RWPE1 (cell line): Measurements from ENCODE around the gene MUL1.
A peak's percentile ranks its signal among the peaks of the same experiment; 100 is the strongest.
"Not testable (repeated sequence)": the region's sequence is repeated elsewhere in the genome, so short reads cannot be mapped to it uniquely, and the experiment has no call there.

ENCODE experiments used
- CTCF ChIA-PET: fragments of 350-600 bp; sonication (Branson Sonifier 250); formaldehyde crosslinking; extraction: SDS; loops from one replicate; lab custom pipeline; 2021; lab: Yijun Ruan, JAX
- POLR2A ChIA-PET: fragments of 400-600 bp; formaldehyde crosslinking; extraction: SDS; loops from one replicate; lab custom pipeline; 2020; ENCODE audit warnings: antibody characterized with exemption; ENCODE audit not compliant: low non-redundant PET; lab: Yijun Ruan, JAX
- DNase-seq: peaks from one replicate; pipeline ENCODE4 v3.0.0; 2012; ENCODE audit warnings: low spot score
- H3K27ac ChIP-seq: fragments of 450-650 bp; 2 replicates; pipeline ENCODE4 v1.5.1; 2017
- TF ChIP-seq, protein P1 (sequence below): fragments of 450-650 bp; conservative IDR thresholded peaks from 2 replicates; pipeline ENCODE4 v1.5.1; 2017; ENCODE audit warnings: low read depth, mild to moderate bottlenecking

MUL1 gene

DNA sequence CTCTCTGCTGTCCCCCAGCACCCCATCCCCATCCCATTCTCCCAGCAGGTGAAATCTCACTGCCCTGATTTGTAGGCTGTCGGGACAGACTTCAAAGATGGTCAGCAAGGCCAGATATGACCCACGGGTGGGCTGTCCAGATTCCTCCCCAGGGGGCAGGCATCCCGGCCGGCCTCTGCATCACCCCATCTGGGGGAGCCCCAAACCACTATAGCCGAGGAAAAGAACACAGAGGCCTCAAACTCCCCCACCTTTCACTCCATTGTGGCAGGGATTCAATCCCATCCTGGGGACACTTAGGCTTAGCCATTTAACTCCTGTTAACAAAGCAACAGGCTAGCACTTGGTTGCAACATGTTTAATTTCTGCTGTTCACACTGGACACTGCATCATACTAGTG is 8.8 kb downstream of the MUL1 start:
- CTCF ChIA-PET, result no interaction called here
- H3K27ac ChIP-seq, result peak overlapping the region; percentile 33
- TF ChIP-seq, protein P1, sequence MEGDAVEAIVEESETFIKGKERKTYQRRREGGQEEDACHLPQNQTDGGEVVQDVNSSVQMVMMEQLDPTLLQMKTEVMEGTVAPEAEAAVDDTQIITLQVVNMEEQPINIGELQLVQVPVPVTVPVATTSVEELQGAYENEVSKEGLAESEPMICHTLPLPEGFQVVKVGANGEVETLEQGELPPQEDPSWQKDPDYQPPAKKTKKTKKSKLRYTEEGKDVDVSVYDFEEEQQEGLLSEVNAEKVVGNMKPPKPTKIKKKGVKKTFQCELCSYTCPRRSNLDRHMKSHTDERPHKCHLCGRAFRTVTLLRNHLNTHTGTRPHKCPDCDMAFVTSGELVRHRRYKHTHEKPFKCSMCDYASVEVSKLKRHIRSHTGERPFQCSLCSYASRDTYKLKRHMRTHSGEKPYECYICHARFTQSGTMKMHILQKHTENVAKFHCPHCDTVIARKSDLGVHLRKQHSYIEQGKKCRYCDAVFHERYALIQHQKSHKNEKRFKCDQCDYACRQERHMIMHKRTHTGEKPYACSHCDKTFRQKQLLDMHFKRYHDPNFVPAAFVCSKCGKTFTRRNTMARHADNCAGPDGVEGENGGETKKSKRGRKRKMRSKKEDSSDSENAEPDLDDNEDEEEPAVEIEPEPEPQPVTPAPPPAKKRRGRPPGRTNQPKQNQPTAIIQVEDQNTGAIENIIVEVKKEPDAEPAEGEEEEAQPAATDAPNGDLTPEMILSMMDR, result no peak
- DNase-seq, result no peak
- POLR2A ChIA-PET, result no interaction called here

DNA sequence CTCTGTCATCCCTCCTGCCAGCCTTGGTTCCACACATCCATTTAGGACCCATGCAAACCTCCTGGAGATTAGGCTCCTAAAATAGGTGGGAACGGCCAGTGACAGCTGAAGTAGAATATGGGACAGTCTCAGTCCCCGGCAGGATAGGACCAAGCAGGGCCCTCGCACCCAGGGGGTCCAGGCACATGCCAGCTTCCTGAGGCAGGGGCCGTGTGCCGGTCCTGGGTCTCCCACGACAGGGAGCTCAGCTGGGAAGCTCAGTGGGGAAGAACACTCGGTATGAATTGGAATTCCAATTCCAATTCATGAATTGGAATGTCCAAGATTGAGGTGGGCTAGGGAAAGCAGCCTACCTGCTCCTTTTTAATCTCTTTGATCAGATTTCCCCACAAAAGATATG is 9.8 kb downstream of the MUL1 start:
- CTCF ChIA-PET, result no interaction called here

DNA sequence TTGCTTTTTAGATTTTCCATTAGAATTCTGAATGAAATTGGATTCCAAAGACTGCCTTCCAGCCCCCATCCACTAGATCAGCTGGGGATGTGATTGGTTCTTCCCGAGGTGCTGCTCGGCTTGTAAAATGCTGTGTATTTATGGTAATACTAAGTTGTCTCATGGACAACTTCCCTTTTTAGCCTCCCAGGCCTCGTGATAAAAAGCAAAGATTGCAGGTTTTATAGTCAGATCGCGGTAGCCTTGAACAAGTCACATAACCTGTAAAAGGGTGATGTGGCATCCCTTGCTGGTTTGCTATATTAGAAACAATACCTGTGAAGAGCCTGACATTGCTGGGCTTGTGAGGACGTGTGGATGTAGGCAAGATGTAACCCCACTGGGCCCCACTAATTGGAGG is 10.4 kb downstream of the MUL1 start:
- TF ChIP-seq, protein P1, result no peak
- H3K27ac ChIP-seq, result peak overlapping the region; percentile 33
- POLR2A ChIA-PET, result no interaction called here
- CTCF ChIA-PET, result no interaction called here
- DNase-seq, result no peak

More for the DNA sequence above, 9.8 kb downstream of the MUL1 start:
- POLR2A ChIA-PET, result no interaction called here
- DNase-seq, result no peak
- H3K27ac ChIP-seq, result peak overlapping the region; percentile 33
- TF ChIP-seq, protein P1, result no peak

DNA sequence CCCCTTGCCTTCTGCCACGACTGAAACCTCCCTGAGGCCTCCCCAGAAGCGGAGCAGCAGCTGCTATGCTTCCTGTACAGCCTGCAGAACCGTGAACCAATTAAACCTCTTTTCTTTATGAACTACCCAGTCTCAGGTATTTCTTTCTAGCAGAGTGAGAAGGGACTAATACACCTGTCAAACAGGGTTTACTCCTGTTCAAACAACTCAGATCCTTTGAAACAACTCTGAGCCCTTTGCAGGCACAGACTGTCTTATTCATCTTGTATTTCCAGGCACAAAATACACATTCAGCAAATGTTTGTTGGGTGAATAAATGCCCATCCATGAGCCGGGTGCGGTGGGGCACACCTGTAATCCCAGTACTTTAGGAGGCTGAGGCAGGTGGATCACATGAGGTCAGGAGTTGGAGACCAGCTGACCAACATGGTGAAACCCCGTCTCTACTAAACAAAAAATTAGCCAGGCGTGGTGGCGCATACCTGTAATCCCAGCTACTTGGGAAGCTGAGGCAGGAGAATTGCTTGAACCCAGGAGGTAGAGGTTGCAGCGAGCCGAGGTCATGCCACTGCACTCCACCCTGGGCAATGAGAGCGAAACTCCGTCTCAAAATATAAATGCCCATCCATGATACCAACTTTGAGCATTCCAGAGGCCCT is 11.1 kb downstream of the MUL1 start:
- DNase-seq, result not testable (repeated sequence)

DNA sequence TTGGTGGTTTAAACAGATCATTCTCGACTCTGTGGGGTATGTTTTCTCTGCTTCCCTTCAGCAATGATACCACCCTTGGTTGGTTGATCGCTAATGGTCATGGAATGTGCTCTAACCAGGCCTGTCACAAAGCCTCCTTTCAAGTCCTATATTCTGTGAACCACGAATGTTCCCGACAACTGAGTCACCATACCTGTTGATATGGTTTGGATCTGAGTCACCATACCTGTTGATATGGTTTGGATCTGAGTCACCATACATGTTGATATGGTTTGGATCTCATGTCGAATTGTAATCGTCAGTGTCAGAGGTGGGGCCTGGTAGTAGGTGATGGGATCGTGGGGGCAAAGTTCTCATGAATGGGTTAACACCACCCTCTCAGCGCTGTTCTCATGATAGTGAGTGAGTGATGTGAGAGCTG is 11.7 kb downstream of the MUL1 start:
- TF ChIP-seq, protein P1, result no peak
- DNase-seq, result peak; percentile 86
- ChIA-PET CTCF (no interaction called here), POLR2A (no interaction called here)
- H3K27ac ChIP-seq, result peak overlapping the region; percentile 92

More for the DNA sequence above, 11.1 kb downstream of the MUL1 start:
- CTCF ChIA-PET, POLR2A ChIA-PET: not testable (repeated sequence)
- H3K27ac ChIP-seq, result peak overlapping the region; percentile 92

DNA sequence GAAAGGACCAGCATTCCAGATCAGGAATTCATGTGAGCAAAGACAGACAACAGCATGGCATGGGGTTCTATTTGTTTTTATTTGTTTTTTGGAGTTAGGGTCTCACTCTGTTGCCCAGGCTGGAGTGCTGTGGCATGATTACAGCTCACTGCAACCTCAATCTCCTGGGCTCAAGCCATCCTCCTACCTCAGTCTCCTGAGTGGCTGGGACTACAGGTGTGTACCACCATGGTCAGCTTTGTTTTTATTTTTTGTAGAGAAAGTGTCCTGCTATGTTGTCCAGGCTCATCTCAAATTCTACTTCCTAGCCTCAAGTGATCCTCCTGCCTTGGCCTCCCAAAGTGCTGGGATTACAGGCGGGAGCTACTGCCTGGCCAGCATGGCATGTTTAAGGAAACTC is 12.3 kb downstream of the MUL1 start:
- TF ChIP-seq, protein P1, result no peak
- peak overlapping the region; percentile 92 for H3K27ac ChIP-seq
- POLR2A ChIA-PET, result no interaction called here
- no peak for DNase-seq
- CTCF ChIA-PET, result interaction anchor here (1.0 to 2.5 kb wide), 2 partner anchors 283 to 330 kb away, joined by 3 to 17 read pairs; no protein-coding TSS in a partner anchor
